Testis (tissue), 2 donors: Measurements from ENCODE around the gene ALX1.

Experiments
- CTCF ChIP-seq, 3 experiments: fragments of 450-650 bp in 2 of 3; fragments of 200-600 bp in 1 of 3; sonication (generic) in 1 of 3; IDR thresholded peaks; one replicate each; pipeline ENCODE4 v1.5.1; 2016 to 2019; ENCODE audit warnings: antibody characterized with exemption in 3 of 3, mild to moderate bottlenecking in 2 of 3, moderate library complexity in 1 of 3
- POLR2A ChIP-seq: fragments of 450-650 bp; IDR thresholded peaks from one replicate; pipeline ENCODE4 v1.6.1; 2017; ENCODE audit warnings: antibody characterized with exemption, mild to moderate bottlenecking, moderate library complexity

- TF ChIP-seq POLR2A (no peak), CTCF (IDR thresholded peaks at IDR 0.05) (no peak)
Observed at GRCh38 chr12:85283560-85283959, 3.5 kb downstream of the ALX1 start.
